DOHH2 (cell line): ENCODE results near the gene TMEM151A.

Source experiments
- H3F3A ChIP-seq: fragments of 200-600 bp; sonication (generic), shearing (Covaris generic); 2 replicates; pipeline ENCODE4 v1.6.0; 2016; ENCODE audit warnings: antibody characterized with exemption, mild to moderate bottlenecking; ENCODE audit not compliant: control insufficient read depth, insufficient read depth
- H3K27ac ChIP-seq: fragments of 200-600 bp; sonication (generic); 2 replicates; pipeline ENCODE4 v1.5.1; 2014; ENCODE audit warnings: low read depth, mild to moderate bottlenecking, low read length, moderate library complexity
- H3K27me3 ChIP-seq: fragments of 200-600 bp; sonication (generic); 2 replicates; pipeline ENCODE4 v1.6.1; 2014; ENCODE audit warnings: mild to moderate bottlenecking, low read length, mixed read lengths; ENCODE audit not compliant: control insufficient read depth
- H3K36me3 ChIP-seq: fragments of 200-600 bp; sonication (generic); 2 replicates; pipeline ENCODE4 v1.6.1; 2014; ENCODE audit warnings: mild to moderate bottlenecking, low read length, moderate library complexity, mixed read lengths; ENCODE audit not compliant: control insufficient read depth
- H3K4me1 ChIP-seq: fragments of 200-600 bp; sonication (generic); 2 replicates; pipeline ENCODE4 v1.6.1; 2014; ENCODE audit warnings: mild to moderate bottlenecking, low read length, mixed read lengths; ENCODE audit not compliant: control insufficient read depth
- H3K4me2 ChIP-seq: fragments of 200-600 bp; sonication (generic); 2 replicates; pipeline ENCODE4 v1.6.0; 2014; ENCODE audit warnings: mild to moderate bottlenecking, low read length, moderate library complexity
- H3K4me3 ChIP-seq: fragments of 200-600 bp; sonication (generic); 2 replicates; pipeline ENCODE4 v1.5.1; 2014; ENCODE audit warnings: mild to moderate bottlenecking, low read length, mixed read lengths
- H3K79me2 ChIP-seq: fragments of 200-600 bp; sonication (generic); 2 replicates; pipeline ENCODE4 v1.6.1; 2014; ENCODE audit warnings: mild to moderate bottlenecking, low read length, mixed read lengths; ENCODE audit not compliant: control insufficient read depth
- H3K9me2 ChIP-seq: fragments of 200-600 bp; sonication (generic); replicated peaks from 2 replicates; pipeline ENCODE4 v1.6.1; 2014; ENCODE audit warnings: mild to moderate bottlenecking, low read length, mixed read lengths; ENCODE audit not compliant: control insufficient read depth
- H3K9me3 ChIP-seq: fragments of 200-600 bp; sonication (generic); 2 replicates; pipeline ENCODE4 v1.6.1; 2014; ENCODE audit warnings: antibody characterized with exemption, low read length, mixed read lengths; ENCODE audit not compliant: control insufficient read depth, insufficient read depth
- H4K20me1 ChIP-seq: fragments of 200-600 bp; sonication (generic); 2 replicates; pipeline ENCODE4 v1.6.0; 2014; ENCODE audit warnings: low read depth, mild to moderate bottlenecking, antibody characterized with exemption, low read length, moderate library complexity; ENCODE audit not compliant: control insufficient read depth, insufficient read depth
- EZH2phosphoT487 ChIP-seq: fragments of 200-600 bp; sonication (generic); IDR thresholded peaks from 2 replicates; pipeline ENCODE4 v1.6.1; 2017; ENCODE audit warnings: borderline replicate concordance, mild to moderate bottlenecking, antibody characterized with exemption, low read length, moderate library complexity, mixed read lengths
- TF ChIP-seq, protein P1 (sequence below): fragments of 200-600 bp; sonication (generic); IDR thresholded peaks from one replicate; pipeline ENCODE4 v1.5.1; 2014; ENCODE audit warnings: antibody characterized with exemption, mild to moderate bottlenecking, low read depth, low read length; ENCODE audit not compliant: poor library complexity, severe bottlenecking

TMEM151A gene

DNA sequence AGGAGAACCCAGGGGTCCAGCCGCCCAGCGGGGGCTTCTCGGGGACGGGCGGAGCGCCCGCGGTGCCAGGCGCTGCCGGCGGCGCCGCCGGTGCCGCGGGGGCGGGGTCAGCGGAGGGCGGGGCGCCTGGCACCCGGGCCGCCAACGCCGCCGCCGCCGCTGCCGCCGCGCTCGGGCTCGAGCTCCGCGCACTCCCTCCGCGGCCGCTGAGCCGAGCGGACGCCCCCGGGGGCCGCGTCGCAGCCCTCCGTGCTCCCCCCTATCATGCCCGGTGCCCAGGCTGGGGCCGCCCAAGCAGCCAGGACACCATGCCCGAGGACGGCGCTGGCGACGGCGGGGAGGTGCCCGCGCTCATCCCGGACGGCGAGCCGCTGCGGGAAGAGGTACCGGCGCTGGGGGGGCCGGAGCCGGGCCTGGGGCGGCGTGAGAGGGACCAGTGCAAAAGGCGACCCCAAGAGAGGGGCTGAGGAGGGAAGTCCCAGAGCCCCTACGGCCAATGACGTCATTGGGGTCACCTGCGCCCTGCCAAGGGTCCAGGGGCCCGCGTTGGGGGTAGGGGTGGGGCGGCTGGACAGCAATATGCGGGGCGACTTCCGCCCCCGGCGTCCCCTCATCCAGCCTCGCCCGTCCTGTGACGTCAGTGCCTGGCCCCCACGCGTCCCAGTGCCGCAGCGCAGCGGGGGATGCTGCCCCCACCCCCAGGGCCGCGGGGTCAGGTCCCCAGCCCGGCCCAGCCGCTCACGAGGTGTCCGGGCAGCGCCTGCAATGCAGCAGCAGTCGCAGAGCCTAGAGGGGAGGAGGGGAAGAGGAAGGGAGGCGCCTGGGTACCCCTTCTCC is at the start of gene TMEM151A:
Gene TMEM151A, plus strand, starts transcription at position 189 of the 837 bp plus-strand sequence. Its CDS starts 120 bp downstream, at position 309.
- H3K79me2 ChIP-seq: peaks cover 14% of the 10 kb centered on the region
- H3K4me3 ChIP-seq: no peak within 1 kb of the TSS
- H3K27me3 ChIP-seq: peaks cover 13% of the 10 kb centered on the region
- H3K27ac ChIP-seq: no peak within 1 kb of the TSS
- no peak for TF ChIP-seq EZH2phosphoT487
- TF ChIP-seq, protein P1, sequence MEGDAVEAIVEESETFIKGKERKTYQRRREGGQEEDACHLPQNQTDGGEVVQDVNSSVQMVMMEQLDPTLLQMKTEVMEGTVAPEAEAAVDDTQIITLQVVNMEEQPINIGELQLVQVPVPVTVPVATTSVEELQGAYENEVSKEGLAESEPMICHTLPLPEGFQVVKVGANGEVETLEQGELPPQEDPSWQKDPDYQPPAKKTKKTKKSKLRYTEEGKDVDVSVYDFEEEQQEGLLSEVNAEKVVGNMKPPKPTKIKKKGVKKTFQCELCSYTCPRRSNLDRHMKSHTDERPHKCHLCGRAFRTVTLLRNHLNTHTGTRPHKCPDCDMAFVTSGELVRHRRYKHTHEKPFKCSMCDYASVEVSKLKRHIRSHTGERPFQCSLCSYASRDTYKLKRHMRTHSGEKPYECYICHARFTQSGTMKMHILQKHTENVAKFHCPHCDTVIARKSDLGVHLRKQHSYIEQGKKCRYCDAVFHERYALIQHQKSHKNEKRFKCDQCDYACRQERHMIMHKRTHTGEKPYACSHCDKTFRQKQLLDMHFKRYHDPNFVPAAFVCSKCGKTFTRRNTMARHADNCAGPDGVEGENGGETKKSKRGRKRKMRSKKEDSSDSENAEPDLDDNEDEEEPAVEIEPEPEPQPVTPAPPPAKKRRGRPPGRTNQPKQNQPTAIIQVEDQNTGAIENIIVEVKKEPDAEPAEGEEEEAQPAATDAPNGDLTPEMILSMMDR: no peak
- H3K9me2 ChIP-seq: no peaks in the 10 kb centered on the region
- H3F3A ChIP-seq: no peaks in the 10 kb centered on the region
- peaks cover 4% of the 10 kb centered on the region for H3K36me3 ChIP-seq
- H4K20me1 ChIP-seq: no peaks in the 10 kb centered on the region
- H3K9me3 ChIP-seq: no peaks in the 10 kb centered on the region
- peaks cover 19% of the 10 kb centered on the region for H3K4me1 ChIP-seq
- H3K4me2 ChIP-seq: no peak within 1 kb of the TSS

DNA sequence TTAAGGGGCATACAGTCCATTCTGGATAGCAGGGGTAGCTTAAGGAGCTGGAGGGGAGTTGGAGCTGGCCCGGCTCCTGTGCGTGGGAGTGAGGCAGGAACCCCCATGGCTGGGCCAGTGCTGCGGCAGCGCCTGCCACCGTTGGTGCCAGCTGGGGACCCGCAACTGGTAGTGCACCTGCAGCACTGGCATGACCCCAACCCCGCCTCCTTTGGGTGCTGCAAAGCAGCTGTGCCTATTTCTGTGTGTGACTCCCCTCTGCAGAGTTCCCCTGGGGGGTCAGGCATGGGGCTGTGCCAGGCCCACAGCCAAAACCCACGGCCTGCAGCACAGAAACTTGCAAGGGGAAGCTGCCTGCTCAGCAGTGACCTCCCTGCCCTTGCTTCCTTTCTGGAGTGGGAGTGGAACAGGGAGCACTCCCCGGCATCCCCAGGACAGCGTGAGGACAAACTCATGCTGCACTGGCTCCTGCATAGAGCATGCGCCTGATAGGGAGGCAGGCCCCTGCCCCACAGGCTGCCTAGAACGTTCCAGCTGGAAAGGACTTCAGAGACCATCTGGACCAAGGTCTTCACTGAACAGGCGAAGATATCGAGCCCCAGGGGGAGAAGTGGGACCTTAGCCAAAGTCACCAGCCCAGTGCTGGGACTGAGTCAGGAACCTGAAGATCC is 49.5 kb upstream of the TMEM151A start:
- no peak overlapping the region for H3K4me3 ChIP-seq
- H3F3A ChIP-seq: no peaks in the 10 kb centered on the region
- H4K20me1 ChIP-seq: no peaks in the 10 kb centered on the region
- H3K9me2 ChIP-seq: no peaks in the 10 kb centered on the region
- H3K79me2 ChIP-seq: no peaks in the 10 kb centered on the region
- no peak overlapping the region for H3K4me2 ChIP-seq
- H3K9me3 ChIP-seq: no peaks in the 10 kb centered on the region
- TF ChIP-seq EZH2phosphoT487: no peak
- TF ChIP-seq, protein P1: no peak
- H3K27me3 ChIP-seq: no peaks in the 10 kb centered on the region
- H3K4me1 ChIP-seq: no peaks in the 10 kb centered on the region
- H3K27ac ChIP-seq: no peak overlapping the region
- peaks cover 28% of the 10 kb centered on the region for H3K36me3 ChIP-seq

DNA sequence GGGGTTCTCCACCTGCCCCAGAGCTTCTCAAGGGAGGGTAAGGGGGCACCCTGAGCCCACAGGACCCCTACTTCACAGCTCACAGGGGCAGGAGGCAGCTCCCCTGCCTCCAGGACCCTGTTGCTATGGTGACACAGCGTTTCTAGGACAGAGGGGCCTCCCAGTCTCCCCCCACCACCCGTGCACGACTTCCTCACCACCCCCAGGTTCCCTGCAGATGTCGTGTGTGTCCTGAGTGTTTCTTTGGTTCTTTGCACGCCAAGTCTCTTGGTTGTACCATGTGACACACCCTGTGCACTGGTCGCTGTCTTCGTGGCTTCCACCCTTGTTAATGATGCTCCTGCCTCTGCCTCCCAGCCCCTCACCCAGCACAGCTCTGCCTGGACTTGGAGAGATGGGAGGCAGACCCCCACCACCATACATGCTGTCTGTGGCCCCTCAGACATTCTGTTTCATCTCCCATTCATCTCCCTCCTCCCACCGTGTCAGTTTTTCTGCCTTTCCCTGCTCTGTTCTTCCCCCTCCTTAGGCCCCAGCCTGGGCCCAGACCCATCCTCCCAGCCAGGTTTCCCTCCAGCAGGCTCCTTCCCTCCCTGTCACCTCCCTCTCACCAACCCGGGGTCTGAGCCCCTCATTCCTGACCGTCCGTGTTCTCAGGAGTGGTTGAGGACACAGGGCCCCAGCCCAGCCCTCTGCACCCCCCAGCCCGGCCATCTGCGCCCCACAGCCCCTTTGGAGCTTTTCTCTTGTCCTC is 47.7 kb upstream of the TMEM151A start:
- Histone ChIP-seq H3K27ac (no peak overlapping the region), H3K36me3 (peaks cover 24% of the 10 kb centered on the region), H3K4me2 (no peak overlapping the region)

More for the DNA sequence above, 47.7 kb upstream of the TMEM151A start:
- Histone ChIP-seq H3K4me3 (no peak overlapping the region), H3K4me1 (no peaks in the 10 kb centered on the region), H3K9me3 (no peaks in the 10 kb centered on the region), H3F3A (no peaks in the 10 kb centered on the region; the same call in 1 of the 2 replicates), H3K9me2 (no peaks in the 10 kb centered on the region), H4K20me1 (no peaks in the 10 kb centered on the region), H3K27me3 (no peaks in the 10 kb centered on the region), H3K79me2 (no peaks in the 10 kb centered on the region)
- no peak for TF ChIP-seq EZH2phosphoT487
- TF ChIP-seq, protein P1: no peak
